Liver (tissue), 3 donors: ENCODE results near the gene ANTXR1.

Experiments used
- CTCF ChIP-seq: fragments of 150-350 bp; IDR thresholded peaks from 2 replicates; pipeline ENCODE4 v1.5.1; 2017; ENCODE audit warnings: improper control_type of control experiment, low read depth, low read length; ENCODE audit not compliant: missing input control
- GABPA ChIP-seq, 2 donors: IDR thresholded peaks in 1 of 2; conservative IDR thresholded peaks in 1 of 2; 2 replicates each; pipeline ENCODE4 v1.6.1; 2016; ENCODE audit warnings: antibody characterized with exemption in 2 of 2, mild to moderate bottlenecking in 1 of 2, moderate library complexity in 1 of 2
- HNF4A ChIP-seq, 2 donors: conservative IDR thresholded peaks; 2 replicates each; pipeline ENCODE4 v1.6.1; 2016; ENCODE audit warnings: antibody characterized with exemption in 2 of 2, mild to moderate bottlenecking in 2 of 2
- RAD21 ChIP-seq, 2 donors: IDR thresholded peaks; 2 replicates each; pipeline ENCODE4 v1.6.1; 2016; ENCODE audit warnings: antibody characterized with exemption in 2 of 2, mild to moderate bottlenecking in 2 of 2
- RXRA ChIP-seq, 2 donors: IDR thresholded peaks; 2 replicates each; pipeline ENCODE4 v1.6.1; 2017 to 2018; ENCODE audit warnings: antibody characterized with exemption in 2 of 2, mild to moderate bottlenecking in 1 of 2
- SP1 ChIP-seq: IDR thresholded peaks from 2 replicates; pipeline ENCODE4 v1.6.1; 2018; ENCODE audit warnings: antibody characterized with exemption, mild to moderate bottlenecking
- YY1 ChIP-seq: IDR thresholded peaks from 2 replicates; pipeline ENCODE4 v1.6.1; 2016; ENCODE audit warnings: antibody characterized with exemption, mild to moderate bottlenecking
- ZBTB33 ChIP-seq: IDR thresholded peaks from 2 replicates; pipeline ENCODE4 v1.6.1; 2016; ENCODE audit warnings: antibody characterized with exemption
- donor health status: healthy.
- donor health status: healthy.

- no peak for TF ChIP-seq CTCF
- TF ChIP-seq RAD21 (IDR thresholded peaks at IDR 0.05), result no peak
- TF ChIP-seq GABPA (IDR thresholded peaks at IDR 0.05 in 1 of 2, conservative IDR thresholded peaks at IDR 0.05 in 1 of 2), result no peak
- TF ChIP-seq ZBTB33, result no peak
- no peak for TF ChIP-seq YY1
- TF ChIP-seq HNF4A (conservative IDR thresholded peaks at IDR 0.05), result no peak
- no peak for TF ChIP-seq SP1
- TF ChIP-seq RXRA (IDR thresholded peaks at IDR 0.05), result no peak
Measured at GRCh38 chr2:69124343-69124742, 111.4 kb downstream of the ANTXR1 start.
